Esophagus squamous epithelium (tissue), 4 donors: ENCODE results near the gene PTPN9.
"Not testable (repeated sequence)": the region's sequence is repeated elsewhere in the genome, so short reads cannot be mapped to it uniquely, and the experiment has no call there.

Experiments used
- POLR2A ChIP-seq, 4 donors: fragments of 450-650 bp; IDR thresholded peaks; one replicate each; pipeline ENCODE4 v1.6.1; 2017; ENCODE audit warnings: antibody characterized with exemption in 4 of 4, mild to moderate bottlenecking in 4 of 4, moderate library complexity in 3 of 4
- TF ChIP-seq, protein P1 (sequence below), 6 experiments: fragments of 450-650 bp in 4 of 6; fragments of 200-600 bp in 2 of 6; sonication (generic) in 2 of 6; IDR thresholded peaks; one replicate each; pipeline ENCODE4 v1.5.1; 2016 to 2019; ENCODE audit warnings: antibody characterized with exemption in 6 of 6, mild to moderate bottlenecking in 4 of 6, moderate library complexity in 4 of 6

DNA sequence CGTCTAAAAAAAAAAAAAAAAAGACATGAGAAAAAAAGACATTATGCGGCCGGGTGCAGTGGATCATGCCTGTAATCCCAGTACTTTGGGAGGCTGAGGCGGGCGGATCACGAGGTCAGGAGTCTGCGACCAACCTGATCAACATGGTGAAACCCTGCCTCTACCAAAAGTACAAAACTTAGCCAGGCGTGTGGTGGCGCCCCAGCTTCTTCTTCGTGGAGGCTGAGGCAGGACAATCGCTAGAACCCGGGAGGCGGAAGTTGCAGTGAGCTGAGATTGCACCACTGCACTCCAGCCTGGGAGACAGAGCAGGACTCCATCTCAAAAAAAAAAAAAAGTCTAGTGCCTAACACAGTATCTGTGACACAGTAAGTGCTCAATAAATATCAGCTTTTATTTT, 130.9 kb downstream of the PTPN9 start:
- not testable (repeated sequence) for TF ChIP-seq POLR2A (IDR thresholded peaks at IDR 0.05)
- TF ChIP-seq, protein P1, sequence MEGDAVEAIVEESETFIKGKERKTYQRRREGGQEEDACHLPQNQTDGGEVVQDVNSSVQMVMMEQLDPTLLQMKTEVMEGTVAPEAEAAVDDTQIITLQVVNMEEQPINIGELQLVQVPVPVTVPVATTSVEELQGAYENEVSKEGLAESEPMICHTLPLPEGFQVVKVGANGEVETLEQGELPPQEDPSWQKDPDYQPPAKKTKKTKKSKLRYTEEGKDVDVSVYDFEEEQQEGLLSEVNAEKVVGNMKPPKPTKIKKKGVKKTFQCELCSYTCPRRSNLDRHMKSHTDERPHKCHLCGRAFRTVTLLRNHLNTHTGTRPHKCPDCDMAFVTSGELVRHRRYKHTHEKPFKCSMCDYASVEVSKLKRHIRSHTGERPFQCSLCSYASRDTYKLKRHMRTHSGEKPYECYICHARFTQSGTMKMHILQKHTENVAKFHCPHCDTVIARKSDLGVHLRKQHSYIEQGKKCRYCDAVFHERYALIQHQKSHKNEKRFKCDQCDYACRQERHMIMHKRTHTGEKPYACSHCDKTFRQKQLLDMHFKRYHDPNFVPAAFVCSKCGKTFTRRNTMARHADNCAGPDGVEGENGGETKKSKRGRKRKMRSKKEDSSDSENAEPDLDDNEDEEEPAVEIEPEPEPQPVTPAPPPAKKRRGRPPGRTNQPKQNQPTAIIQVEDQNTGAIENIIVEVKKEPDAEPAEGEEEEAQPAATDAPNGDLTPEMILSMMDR (IDR thresholded peaks at IDR 0.05), result not testable (repeated sequence)
